Skeletal muscle tissue (tissue), 4 donors: ENCODE data around the gene SH2D3A. TPM values are rescaled to one million over a fixed set of nuclear protein-coding genes. Genes with fewer than 3 reads are reported as not detected.

Experiments
- H3K27ac ChIP-seq: one replicate; pipeline ENCODE4 v1.7.0; 2013; ENCODE audit warnings: mild to moderate bottlenecking, low read depth, low read length, inconsistent platforms
- H3K27me3 ChIP-seq, 3 donors: one replicate each; pipeline ENCODE4 v1.7.0; 2013; ENCODE audit warnings: low read length in 3 of 3; ENCODE audit not compliant: control insufficient read depth in 3 of 3, insufficient read depth in 3 of 3
- H3K36me3 ChIP-seq, 3 donors: one replicate each; pipeline ENCODE4 v1.7.0; 2013; ENCODE audit warnings: low read length in 3 of 3; ENCODE audit not compliant: control insufficient read depth in 3 of 3, insufficient read depth in 3 of 3
- H3K4me1 ChIP-seq, 3 donors: one replicate each; pipeline ENCODE4 v1.7.0; 2013; ENCODE audit warnings: low read length in 3 of 3, mild to moderate bottlenecking in 3 of 3; ENCODE audit not compliant: control insufficient read depth in 3 of 3, insufficient read depth in 3 of 3
- H3K4me3 ChIP-seq, 3 donors: one replicate each; pipeline ENCODE4 v1.7.0; 2013; ENCODE audit warnings: low read length in 3 of 3
- H3K9ac ChIP-seq, 3 donors: one replicate each; pipeline ENCODE4 v1.7.0; 2013; ENCODE audit warnings: low read length in 3 of 3, mild to moderate bottlenecking in 3 of 3, moderate library complexity in 2 of 3, low read depth in 1 of 3
- H3K9me3 ChIP-seq, 3 donors: one replicate each; pipeline ENCODE4 v1.7.0; 2013; ENCODE audit warnings: low read length in 3 of 3; ENCODE audit not compliant: control insufficient read depth in 3 of 3
- total RNA-seq: library from RNA; depleted of rRNA; stranded (reverse); fragments of >200 nt; gene quantifications from one replicate; pipeline ENCODE4 v1.2.3, GENCODE V29; 2014
- donor health status: Osteomylitis.

SH2D3A gene
- total RNA-seq, 1 donor from 2014 or later = not detected

DNA sequence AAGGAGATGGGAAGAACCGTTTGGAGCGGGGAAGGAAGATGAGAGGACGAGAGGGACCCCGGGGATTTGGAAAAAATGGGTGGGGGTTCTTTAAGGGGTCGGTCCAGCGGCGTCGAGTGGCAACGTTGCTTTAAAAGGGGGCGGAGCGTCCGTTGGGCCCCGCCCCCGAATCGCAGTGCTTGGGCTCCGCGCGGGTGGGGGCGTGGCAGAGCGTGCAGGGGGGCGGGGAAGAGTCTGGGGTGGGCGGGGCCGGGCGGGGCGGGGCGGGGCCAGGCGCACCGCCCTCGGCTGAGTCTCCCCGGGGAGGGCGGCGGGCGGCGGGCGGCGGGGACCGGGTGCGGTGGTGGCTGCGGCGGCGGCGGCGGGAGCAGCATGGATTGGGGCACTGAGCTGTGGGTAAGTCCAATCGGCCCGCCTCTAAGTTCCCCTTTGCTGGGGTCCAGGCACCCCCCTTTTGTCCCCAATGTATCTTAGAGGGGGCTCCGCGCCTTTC is 27.8 kb downstream of the SH2D3A start, which contains the start of gene TRIP10:
Gene TRIP10, plus strand, starts transcription at position 291 of the 493 bp plus-strand sequence. Its CDS starts 82 bp downstream, at position 373.
- no peaks in the 10 kb centered on the region for H3K27me3 ChIP-seq
- H3K36me3 ChIP-seq = peaks cover 21 to 23% (median 22%) of the 10 kb centered on the region in 3 donors
- no peaks in the 10 kb centered on the region for H3K9me3 ChIP-seq
- H3K4me1 ChIP-seq = peaks cover 54 to 63% (median 55%) of the 10 kb centered on the region in 3 donors
- peak within 1 kb of the TSS; percentile 86 to 90 (median 89) for H3K4me3 ChIP-seq
- peak within 1 kb of the TSS; percentile 94 to 99 (median 98) for H3K9ac ChIP-seq
- peak within 1 kb of the TSS; percentile 99 for H3K27ac ChIP-seq

DNA sequence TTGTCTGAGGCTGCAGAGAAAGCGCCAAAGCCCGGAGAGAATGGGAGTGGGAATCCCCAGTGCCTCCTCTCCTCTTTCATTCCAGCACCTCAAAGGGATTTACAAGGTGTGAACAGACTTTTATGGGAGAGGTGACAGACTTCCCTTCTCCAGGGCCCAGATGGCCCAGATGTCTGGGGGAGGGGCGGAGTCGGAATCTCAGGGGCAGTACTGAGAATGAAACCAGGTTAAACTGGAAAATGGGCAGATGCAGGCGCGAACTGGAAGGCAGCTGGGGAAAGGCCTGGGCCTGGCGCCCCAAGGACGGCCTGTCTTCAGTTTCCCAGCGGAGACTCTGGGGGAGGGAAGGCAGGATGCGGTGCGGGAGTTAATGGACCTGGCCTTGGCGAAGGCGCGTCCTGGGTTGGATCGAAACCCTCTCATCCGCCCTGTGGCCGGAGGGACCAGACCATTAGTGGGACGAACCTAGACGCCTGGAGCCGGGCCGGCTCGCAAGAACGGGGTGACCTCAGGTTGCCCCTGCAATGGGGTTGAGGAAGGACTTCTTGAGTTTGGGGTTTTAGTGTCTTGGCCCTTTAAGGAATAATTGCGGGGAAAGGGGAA is 28.3 kb downstream of the SH2D3A start:
- Histone ChIP-seq H3K4me1 (peaks cover 49 to 57% (median 49%) of the 10 kb centered on the region in 3 donors), H3K4me3 (peak overlapping the region; percentile 59 to 76 (median 66)), H3K27me3 (no peaks in the 10 kb centered on the region), H3K36me3 (peaks cover 16 to 18% (median 17%) of the 10 kb centered on the region in 3 donors), H3K27ac (peak overlapping the region; percentile 99), H3K9ac (peak overlapping the region; percentile 73 to 85 (median 83)), H3K9me3 (no peaks in the 10 kb centered on the region)

DNA sequence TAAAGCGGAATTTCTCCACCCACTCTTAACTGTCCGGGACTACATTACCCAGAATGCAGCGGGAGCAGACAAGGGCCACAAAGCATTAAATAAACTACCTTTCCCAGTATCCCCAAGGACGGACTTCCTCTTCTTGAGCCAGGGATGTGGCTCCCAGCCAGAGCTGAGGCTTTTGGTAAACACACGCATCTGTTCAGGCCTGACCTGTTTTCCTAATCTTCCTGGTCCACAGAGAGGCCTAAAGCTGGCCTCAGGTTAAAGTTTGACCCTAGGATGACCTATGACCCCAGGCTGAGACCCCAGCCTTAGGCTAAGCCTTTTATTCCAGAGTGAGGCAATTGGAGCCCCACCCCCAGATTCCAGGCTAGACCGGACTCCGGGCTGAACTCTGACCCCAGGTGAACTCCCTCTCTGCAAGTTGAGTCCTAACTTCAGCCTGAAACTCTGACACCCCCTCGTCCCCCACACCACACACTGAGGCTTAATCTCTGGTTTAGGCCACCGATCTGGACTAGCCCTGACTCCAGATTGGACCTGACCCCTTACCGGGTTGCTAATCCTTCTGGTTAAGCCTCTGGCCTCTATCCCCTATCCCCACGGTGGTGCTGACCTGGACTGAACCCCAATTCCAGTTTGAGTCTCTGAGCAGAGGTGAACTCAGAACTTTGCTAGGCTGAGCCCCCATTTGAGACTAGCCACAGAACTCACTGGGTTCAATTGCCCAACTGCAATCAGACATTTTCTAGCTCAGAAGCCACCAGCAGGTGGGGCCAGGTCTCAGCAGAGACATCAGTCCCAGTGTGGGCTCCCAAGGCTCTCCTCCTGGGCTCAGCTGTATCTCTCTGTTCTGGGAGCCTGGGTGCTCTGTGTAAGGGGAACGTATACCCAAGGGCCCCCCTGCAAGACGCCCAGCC is 29.1 kb downstream of the SH2D3A start:
- peak overlapping the region; percentile 99 for H3K27ac ChIP-seq
- H3K9me3 ChIP-seq = no peaks in the 10 kb centered on the region
- H3K27me3 ChIP-seq = no peaks in the 10 kb centered on the region
- H3K4me3 ChIP-seq = peak overlapping the region; percentile 59 to 76 (median 66)
- H3K9ac ChIP-seq = peak overlapping the region; percentile 73 to 85 (median 83)
- peaks cover 11 to 15% (median 13%) of the 10 kb centered on the region in 3 donors for H3K36me3 ChIP-seq
- H3K4me1 ChIP-seq = peaks cover 43 to 51% (median 44%) of the 10 kb centered on the region in 3 donors

DNA sequence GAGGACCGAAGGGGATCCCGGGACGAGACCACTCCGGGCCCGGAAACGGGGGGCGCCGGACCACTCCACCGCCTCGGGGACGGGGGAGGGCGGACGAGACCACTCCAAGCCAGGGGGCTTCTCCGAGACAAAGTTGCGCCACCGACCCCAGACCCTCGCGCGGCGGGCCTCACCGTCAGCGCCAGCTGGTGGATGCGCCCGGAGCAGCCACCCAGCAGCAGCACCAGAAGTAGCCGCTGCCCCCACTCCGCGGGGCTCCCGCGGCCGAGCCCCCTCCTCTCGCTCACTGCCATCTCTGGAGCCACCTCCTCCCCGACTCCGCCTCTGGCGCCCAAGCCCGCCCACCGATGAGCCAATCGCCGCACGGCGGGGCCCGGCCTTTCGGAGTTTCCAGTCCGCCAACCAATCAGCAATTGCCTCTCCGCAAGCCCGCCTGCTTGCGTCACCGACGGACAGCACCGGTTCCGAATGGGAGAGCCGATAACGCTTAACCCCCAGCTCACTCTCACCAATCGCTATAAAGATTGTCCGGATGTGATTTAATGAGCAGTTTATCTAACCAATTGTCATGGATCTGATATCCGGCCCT is 29.9 kb downstream of the SH2D3A start, which contains the start of gene GPR108:
Gene GPR108, minus strand, starts transcription at position 297 of the 589 bp plus-strand sequence. Its CDS starts 4 bp downstream, at position 293.
- Histone ChIP-seq H3K9me3 (no peaks in the 10 kb centered on the region), H3K27me3 (no peaks in the 10 kb centered on the region), H3K9ac (peak within 1 kb of the TSS; percentile 84 to 91 (median 89)), H3K36me3 (peaks cover 10 to 13% (median 12%) of the 10 kb centered on the region in 3 donors), H3K4me1 (peaks cover 37 to 43% (median 38%) of the 10 kb centered on the region in 3 donors), H3K4me3 (peak within 1 kb of the TSS; percentile 82 to 86 (median 83)), H3K27ac (peak within 1 kb of the TSS; percentile 99)

DNA sequence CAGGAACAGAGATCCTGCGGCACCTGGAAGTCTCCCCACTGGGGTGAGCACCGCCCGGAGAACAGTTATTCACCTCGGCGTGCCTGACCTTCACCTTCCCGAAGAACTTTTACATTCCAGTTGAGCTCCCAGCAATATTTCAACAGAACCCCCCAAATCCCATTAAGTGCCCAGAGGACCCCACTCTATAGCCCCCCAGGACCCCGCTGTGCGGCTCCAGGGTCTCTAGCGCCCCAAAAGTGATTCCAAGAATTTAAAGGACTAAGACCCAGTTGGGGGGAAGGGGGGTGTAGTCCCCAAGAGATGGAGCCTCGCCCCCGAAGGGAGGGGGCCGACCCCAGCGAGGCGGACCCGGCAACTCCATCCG is 30.3 kb downstream of the SH2D3A start:
- H3K4me1 ChIP-seq = peaks cover 34 to 39% (median 38%) of the 10 kb centered on the region in 3 donors
- H3K36me3 ChIP-seq = peaks cover 13 to 18% (median 17%) of the 10 kb centered on the region in 3 donors
- no peaks in the 10 kb centered on the region for H3K27me3 ChIP-seq
- peak overlapping the region; percentile 84 to 91 (median 89) for H3K9ac ChIP-seq
- peak overlapping the region; percentile 82 to 86 (median 83) for H3K4me3 ChIP-seq
- H3K9me3 ChIP-seq = no peaks in the 10 kb centered on the region
- peak overlapping the region; percentile 95 for H3K27ac ChIP-seq

DNA sequence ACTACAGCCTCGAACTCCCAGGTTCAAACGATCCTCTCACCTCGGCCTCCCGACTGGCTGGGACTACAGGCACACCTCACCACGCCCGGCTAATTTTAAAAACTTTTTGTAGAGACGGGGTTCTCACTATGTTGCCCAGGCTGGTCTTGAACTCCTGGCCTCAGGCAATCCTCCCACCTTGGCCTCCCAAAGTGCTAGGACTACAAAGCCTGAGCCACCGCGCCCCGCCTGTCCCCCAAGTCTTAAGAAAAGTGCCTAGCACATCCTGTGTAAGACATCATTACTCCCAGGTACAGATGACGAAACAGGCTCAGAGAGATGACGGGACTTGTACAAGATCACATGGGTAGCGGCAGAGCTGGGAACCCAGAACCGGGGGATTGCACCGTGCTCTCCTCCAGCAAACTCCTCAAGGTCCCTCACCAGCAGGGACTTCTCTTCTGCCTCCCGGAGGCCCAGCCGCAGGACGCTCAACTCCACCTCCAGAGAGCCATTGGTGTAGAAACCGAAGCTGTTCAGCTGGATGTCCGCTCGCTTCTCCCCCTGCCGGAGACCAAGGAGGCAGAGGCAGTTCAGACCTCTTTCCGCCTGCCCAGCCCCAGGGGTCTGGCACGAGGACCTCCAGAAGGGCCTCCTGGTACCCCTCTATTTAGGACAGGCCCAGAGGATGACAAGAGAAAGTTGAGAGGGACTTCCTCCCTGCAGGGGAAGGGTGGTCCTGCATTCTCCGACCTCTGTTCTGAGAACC is 30.9 kb downstream of the SH2D3A start:
- Histone ChIP-seq H3K9ac (peak overlapping the region; percentile 84 to 91 (median 89)), H3K36me3 (peaks cover 14 to 22% (median 16%) of the 10 kb centered on the region in 3 donors), H3K4me3 (peak overlapping the region; percentile 82 to 86 (median 83)), H3K27me3 (no peaks in the 10 kb centered on the region), H3K4me1 (peaks cover 29 to 34% (median 32%) of the 10 kb centered on the region in 3 donors), H3K9me3 (no peaks in the 10 kb centered on the region), H3K27ac (peak overlapping the region; percentile 95)

DNA sequence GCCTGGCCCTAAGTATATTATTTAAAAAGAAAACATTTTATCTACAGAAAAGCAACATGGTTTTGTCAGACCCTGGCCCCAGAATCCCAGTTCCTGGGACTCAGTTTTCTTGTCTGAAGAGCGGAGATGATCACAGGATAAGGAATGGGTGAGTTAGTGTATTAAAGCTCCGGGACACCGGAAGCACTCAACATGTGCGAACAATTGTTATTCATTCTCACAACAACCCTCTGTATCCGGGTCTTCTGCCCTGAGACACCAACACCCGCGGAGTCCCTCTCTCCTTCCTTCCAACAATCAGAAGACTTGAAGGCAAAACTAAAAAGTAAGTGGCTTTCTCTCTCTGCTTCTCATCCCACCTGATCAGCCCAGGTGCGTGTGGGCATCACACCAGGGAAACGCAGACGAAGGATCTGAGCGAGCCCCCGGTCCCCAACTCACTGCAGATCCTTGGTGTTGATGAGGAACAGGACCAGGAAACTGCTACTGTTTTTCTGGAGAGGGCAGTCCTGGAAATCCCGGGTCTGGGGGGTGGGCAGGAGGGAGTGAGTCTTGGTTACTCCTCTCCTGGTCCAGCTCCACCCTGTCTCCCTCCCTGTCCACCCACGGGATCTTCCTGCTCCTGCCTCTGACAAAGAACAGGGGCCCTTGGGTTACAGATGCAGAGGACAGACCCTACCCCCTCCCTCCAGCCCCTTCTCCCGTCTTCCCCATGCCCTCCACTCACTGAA is 31.9 kb downstream of the SH2D3A start:
- Histone ChIP-seq H3K9me3 (no peaks in the 10 kb centered on the region), H3K27ac (no peak overlapping the region), H3K4me1 (peaks cover 24 to 28% (median 27%) of the 10 kb centered on the region in 3 donors), H3K4me3 (no peak overlapping the region), H3K9ac (peak overlapping the region in 2 of 3 donors; percentile 89 to 91), H3K36me3 (peaks cover 14 to 23% (median 14%) of the 10 kb centered on the region in 3 donors), H3K27me3 (no peaks in the 10 kb centered on the region)

DNA sequence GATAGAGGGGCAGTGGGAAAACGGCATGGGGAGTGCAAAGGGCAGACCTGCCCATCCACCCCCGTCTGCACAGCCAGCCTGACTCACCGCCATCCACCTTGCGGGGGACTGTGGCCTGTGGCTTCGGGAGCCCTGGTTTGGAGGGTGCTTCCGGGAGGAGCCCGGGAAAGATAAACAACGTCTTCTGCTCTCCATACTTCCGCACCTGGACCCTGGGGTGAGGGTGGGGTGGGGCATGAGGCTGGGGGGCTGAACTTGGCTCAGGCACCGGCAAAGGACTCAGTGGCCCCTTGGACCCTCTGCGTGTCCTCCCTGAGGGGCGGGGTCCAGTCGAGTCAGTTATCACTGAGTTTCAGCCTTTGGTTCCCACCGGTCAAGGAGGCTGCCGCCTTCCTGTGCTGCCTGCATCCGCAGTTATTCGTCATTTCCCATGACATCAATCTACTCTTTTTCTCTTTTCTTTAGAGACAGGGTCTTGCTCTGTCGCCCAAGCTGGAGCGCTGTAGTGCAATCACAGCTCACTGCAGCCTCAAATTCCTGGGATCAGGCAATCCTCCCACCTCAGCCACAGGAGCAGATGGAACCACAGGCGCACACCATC is 33.0 kb downstream of the SH2D3A start:
- Histone ChIP-seq H3K9ac (no peak overlapping the region), H3K4me1 (peaks cover 23 to 27% (median 26%) of the 10 kb centered on the region in 3 donors), H3K27ac (no peak overlapping the region), H3K9me3 (no peaks in the 10 kb centered on the region), H3K27me3 (no peaks in the 10 kb centered on the region), H3K4me3 (no peak overlapping the region), H3K36me3 (peaks cover 14 to 23% (median 14%) of the 10 kb centered on the region in 3 donors)
